Right atrium auricular region (tissue), 2 donors: ENCODE data around the gene ZBTB45. TPM values are rescaled to one million over a fixed set of nuclear protein-coding genes. Genes with fewer than 3 reads are reported as not detected.

Experiments
- DNase-seq: peaks from one replicate; pipeline ENCODE4 v3.0.0-alpha.2; 2019; ENCODE audit warnings: low spot score
- H3K27ac ChIP-seq, 2 donors: fragments of 200-600 bp; sonication (generic); 1 replicate in 1 of 2; 2 replicates in 1 of 2; pipeline ENCODE4 v1.5.1; 2016 to 2019
- H3K27me3 ChIP-seq, 2 donors: fragments of 200-600 bp; sonication (generic); one replicate each; pipeline versions ENCODE4 v1.5.1 to v1.6.0; 2017 to 2019
- H3K36me3 ChIP-seq: fragments of 200-600 bp; sonication (generic); one replicate; pipeline ENCODE4 v1.5.1; 2016
- H3K4me1 ChIP-seq, 2 donors: fragments of 200-600 bp; sonication (generic); one replicate each; pipeline versions ENCODE4 v1.5.1 to v1.6.0; 2017 to 2019
- H3K4me3 ChIP-seq, 2 donors: fragments of 200-600 bp; sonication (generic); 1 replicate in 1 of 2; 2 replicates in 1 of 2; pipeline ENCODE4 v1.5.1; 2017 to 2019; ENCODE audit warnings: mild to moderate bottlenecking in 1 of 2, moderate library complexity in 1 of 2
- H3K9me3 ChIP-seq, 2 donors: fragments of 200-600 bp; sonication (generic); one replicate each; pipeline ENCODE4 v1.5.1; 2019
- total RNA-seq, 2 donors: library from RNA; depleted of rRNA; stranded (reverse); fragments of >200 nt; gene quantifications; one replicate each; pipeline ENCODE4 v1.1.0, GENCODE V29; 2016
- TF ChIP-seq, protein P1 (sequence below), 2 donors: fragments of 200-600 bp; sonication (generic); IDR thresholded peaks; one replicate each; pipeline ENCODE4 v1.5.1; 2019; ENCODE audit warnings: antibody characterized with exemption in 2 of 2

ZBTB45 gene
- total RNA-seq, 2 donors from 2014 or later = 7.2 to 14.3 TPM

DNA sequence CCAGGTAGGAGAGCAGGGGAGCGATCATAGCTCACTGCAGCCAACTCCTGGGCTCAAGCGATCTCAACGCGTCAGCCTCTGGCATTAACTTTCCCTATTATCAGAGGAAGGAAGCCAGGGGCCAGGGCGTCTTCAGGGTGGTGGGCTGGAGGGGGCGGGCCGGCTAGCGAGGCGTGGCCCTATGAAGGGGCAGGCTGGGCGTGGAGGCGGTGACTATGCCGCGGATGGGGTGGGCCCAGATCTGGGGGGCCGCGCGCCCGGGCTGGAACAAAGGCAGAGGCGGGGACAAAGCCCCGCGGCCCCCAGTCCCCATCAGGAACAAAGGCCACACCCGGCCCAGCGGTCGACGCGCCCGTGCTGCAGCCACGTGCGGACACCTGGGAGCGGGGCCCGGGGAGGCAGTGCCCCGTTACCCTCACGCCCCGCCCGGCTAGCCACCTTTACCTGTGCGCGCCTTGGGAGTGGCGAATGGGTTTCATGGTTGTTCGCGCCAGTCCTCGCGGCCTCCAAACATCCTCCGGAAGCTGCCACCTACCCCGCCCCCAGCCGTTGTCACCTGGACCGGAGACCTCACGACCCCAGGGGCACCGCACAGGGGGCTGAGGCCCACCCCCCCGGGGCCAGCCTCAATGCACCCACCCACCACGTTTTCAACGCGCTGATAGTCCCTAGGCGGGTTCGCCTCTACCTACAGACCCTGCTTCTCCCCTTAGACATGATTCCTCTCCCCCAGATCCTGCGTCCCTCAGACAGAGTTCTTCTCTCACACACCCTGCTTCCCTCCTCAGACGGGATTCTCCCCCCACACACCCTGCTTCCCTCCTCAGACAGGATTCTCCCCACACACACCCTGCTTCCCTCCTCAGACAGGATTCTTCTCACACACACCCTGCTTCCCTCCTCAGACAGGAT, 18.9 kb upstream of the ZBTB45 start:
- TF ChIP-seq, protein P1, sequence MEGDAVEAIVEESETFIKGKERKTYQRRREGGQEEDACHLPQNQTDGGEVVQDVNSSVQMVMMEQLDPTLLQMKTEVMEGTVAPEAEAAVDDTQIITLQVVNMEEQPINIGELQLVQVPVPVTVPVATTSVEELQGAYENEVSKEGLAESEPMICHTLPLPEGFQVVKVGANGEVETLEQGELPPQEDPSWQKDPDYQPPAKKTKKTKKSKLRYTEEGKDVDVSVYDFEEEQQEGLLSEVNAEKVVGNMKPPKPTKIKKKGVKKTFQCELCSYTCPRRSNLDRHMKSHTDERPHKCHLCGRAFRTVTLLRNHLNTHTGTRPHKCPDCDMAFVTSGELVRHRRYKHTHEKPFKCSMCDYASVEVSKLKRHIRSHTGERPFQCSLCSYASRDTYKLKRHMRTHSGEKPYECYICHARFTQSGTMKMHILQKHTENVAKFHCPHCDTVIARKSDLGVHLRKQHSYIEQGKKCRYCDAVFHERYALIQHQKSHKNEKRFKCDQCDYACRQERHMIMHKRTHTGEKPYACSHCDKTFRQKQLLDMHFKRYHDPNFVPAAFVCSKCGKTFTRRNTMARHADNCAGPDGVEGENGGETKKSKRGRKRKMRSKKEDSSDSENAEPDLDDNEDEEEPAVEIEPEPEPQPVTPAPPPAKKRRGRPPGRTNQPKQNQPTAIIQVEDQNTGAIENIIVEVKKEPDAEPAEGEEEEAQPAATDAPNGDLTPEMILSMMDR (IDR thresholded peaks at IDR 0.05) = no peak
- peak overlapping the region in 1 of 2 donors; percentile 31 for H3K27ac ChIP-seq
- H3K9me3 ChIP-seq = no peaks in the 10 kb centered on the region
- DNase-seq = no peak
- no peaks in the 10 kb centered on the region for H3K36me3 ChIP-seq
- peaks cover 3 to 6% of the 10 kb centered on the region in 2 donors for H3K27me3 ChIP-seq
- H3K4me3 ChIP-seq = peak overlapping the region; percentile 14 to 44
- peaks cover 0 to 16% of the 10 kb centered on the region in 2 donors for H3K4me1 ChIP-seq

DNA sequence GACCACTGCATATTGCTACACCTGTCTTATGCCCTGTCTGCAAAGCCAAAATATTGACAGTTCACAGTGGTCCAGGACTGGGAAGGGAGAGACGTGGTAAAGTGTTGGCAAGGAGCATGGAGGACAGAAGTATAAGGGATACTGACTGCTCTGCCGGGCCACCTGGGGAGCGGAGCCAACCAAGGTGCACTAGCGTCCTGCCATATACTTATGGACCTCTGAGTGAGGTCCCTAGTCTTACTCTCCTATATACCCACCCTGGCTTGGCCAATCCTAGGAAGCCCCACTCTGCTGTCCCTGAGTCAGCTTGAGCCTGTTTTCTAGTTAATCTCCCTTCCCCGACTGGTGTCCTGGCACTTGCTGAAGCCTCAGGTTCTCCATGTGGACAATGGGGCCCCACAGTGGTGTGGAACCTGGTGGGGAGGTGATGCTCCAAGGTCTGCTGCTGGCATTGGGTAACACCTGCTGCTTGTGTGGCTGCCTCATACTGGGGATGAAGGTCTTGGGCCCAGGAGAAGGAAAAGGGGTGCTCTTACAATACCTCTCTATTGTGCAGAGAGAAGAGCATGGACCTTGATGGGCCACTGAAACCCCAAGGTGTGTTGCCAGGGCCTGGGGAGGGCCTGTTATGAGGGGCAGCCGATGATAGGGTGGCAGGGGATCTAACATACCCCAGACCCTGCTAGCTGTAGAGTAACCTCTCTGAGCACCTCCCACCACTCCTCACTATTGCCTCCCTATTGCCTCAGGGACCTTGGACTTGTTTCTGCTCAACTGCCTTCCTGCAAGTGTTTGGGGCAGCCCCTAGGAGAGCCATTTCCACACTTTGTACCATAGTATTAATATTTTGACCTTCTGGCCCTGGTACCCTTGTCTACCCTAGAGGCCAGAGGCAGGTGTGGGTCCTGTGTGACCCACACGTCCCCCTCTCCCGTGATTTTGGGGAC, 17.5 kb upstream of the ZBTB45 start:
- H3K36me3 ChIP-seq = no peaks in the 10 kb centered on the region
- TF ChIP-seq, protein P1 (IDR thresholded peaks at IDR 0.05) = no peak
- no peak for DNase-seq
- H3K4me1 ChIP-seq = peaks cover 0 to 11% of the 10 kb centered on the region in 2 donors
- H3K4me3 ChIP-seq = no peak overlapping the region
- no peak overlapping the region for H3K27ac ChIP-seq
- H3K27me3 ChIP-seq = peaks cover 3 to 6% of the 10 kb centered on the region in 2 donors
- no peaks in the 10 kb centered on the region for H3K9me3 ChIP-seq

DNA sequence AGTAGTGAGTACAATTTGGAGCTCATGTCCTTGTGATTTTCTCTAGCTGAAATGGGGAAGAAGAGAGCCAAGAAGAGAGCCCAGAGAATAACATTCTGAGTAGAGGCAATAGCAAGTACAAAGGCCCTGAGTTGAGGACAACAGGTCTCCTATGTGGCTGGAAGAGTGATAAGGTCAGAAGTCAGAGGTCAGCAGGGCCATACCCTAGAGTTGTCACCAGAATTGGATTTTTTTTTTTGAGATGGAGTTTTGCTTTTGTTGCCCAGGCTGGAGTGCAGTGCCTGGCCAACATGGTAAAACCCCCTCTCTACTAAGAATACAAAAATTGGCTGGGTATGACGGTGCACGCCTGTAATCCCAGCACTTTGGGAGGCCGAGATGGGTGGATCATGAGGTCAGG, 16.2 kb upstream of the ZBTB45 start:
- no peak for DNase-seq
- H3K27me3 ChIP-seq = peaks cover 3 to 6% of the 10 kb centered on the region in 2 donors
- H3K36me3 ChIP-seq = no peaks in the 10 kb centered on the region
- H3K4me1 ChIP-seq = peaks cover 0 to 11% of the 10 kb centered on the region in 2 donors
- no peak overlapping the region for H3K27ac ChIP-seq
- TF ChIP-seq, protein P1 (IDR thresholded peaks at IDR 0.05) = no peak
- no peak overlapping the region for H3K4me3 ChIP-seq
- no peaks in the 10 kb centered on the region for H3K9me3 ChIP-seq

DNA sequence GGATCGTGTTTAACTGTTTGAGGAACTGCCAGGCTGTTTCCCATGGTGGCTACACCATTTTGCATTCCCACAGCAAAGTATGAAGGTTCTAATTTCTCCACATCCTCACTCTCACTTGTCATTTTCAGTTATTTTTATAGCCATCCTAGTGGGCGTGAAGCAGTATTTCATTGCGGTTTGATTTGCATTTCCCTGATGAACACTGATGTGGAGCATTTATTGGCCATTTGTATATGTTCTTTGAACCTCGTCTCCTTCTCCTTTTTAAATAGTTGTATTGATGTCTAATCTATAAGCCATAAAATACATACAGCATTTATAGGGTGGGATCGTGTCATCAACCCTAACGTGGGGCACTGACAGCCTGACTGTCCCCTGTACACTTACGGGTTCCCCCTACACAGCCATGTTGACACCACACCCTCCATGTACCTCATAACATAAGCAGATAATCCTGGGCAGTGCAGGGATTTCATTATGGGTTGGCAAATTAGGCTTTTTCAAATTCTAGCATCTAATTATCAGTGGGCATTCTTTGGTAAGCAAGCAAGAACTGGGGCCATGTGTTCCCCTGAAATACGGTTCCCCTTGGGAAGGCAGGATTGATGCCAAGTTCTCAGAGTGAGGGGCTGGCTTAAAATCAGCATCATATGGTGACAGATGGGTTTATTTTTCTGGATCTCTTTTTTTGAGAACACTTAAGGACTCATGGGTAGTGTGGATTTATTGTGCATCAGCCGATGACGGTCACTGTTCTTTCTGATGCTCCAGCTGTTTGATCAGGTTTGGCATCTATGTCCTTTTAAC, 11.6 kb upstream of the ZBTB45 start:
- TF ChIP-seq, protein P1 (IDR thresholded peaks at IDR 0.05) = no peak
- Histone ChIP-seq H3K27me3 (no peaks in the 10 kb centered on the region), H3K9me3 (no peaks in the 10 kb centered on the region), H3K36me3 (no peaks in the 10 kb centered on the region), H3K4me1 (no peaks in the 10 kb centered on the region), H3K27ac (no peak overlapping the region), H3K4me3 (no peak overlapping the region)
- no peak for DNase-seq

DNA sequence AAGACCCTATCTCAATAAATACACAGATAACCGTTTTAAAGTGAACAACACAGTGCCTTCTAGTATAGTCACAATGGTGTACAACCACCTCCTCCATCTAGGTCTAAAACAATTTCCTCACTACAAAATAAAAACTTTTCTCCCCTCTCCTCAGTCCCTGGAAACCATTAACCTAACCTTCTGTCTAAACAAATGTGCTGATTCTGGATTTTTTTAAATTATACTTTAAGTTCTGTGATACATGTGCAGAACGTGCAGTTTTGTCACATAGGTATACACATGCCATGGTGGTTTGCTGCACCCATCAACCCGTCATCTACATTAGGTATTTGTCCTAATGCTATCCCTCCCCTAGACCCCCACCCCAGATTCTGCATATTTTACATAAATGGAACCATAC, 9.8 kb upstream of the ZBTB45 start:
- Histone ChIP-seq H3K27me3 (no peaks in the 10 kb centered on the region), H3K27ac (no peak overlapping the region), H3K4me1 (no peaks in the 10 kb centered on the region), H3K4me3 (no peak overlapping the region), H3K36me3 (no peaks in the 10 kb centered on the region), H3K9me3 (no peaks in the 10 kb centered on the region)
- DNase-seq = no peak
- TF ChIP-seq, protein P1 (IDR thresholded peaks at IDR 0.05) = no peak
